Endothelial cell of umbilical vein (primary cell): Measurements from ENCODE around the gene RGS17. TPM values are rescaled to one million over a fixed set of nuclear protein-coding genes. Genes with fewer than 3 reads are reported as not detected.
A peak's percentile ranks its signal among the peaks of the same experiment; 100 is the strongest.

Source experiments
- BruUV-seq: library from RNA; stranded (reverse); fragments of 400-500 nt; replicated peaks from 2 replicates; lab custom pipeline; 2021; lab: Mats Ljungman, UMichigan
- CTCF ChIA-PET: fragments of 300-600, 350-600 bp; sonication (Branson Sonifier 250); formaldehyde crosslinking; loops from one replicate; lab custom pipeline; 2021; ENCODE audit warnings: antibody characterized with exemption, inconsistent platforms; lab: Charles Lee
- POLR2A ChIA-PET: fragments of 300-600, 350-600 bp; sonication (Branson Sonifier 250); formaldehyde crosslinking; loops from one replicate; lab custom pipeline; 2021; ENCODE audit warnings: antibody characterized with exemption, inconsistent platforms; lab: Charles Lee
- DNase-seq: peaks from one replicate; pipeline ENCODE4 v3.0.0-alpha.2; 2011; ENCODE audit warnings: low read depth, low spot score
- FAIRE-seq: peaks from 2 replicates; lab custom pipeline; 2011; peaks lifted over from hg19 to GRCh38; lab: Jason Lieb, UNC
- H2AFZ ChIP-seq: 2 replicates; pipeline ENCODE4 v1.6.0; 2012; ENCODE audit warnings: low read depth, low read length, control low read depth, inconsistent platforms
- H3K27ac ChIP-seq: 2 replicates; pipeline ENCODE4 v1.5.1; 2011; ENCODE audit warnings: low read depth, mild to moderate bottlenecking, control low read depth, low read length, moderate library complexity; ENCODE audit not compliant: insufficient read depth
- H3K27me3 ChIP-seq, 2 experiments: 2 replicates each; pipeline versions ENCODE4 v1.6.0 to v1.6.1; 2011; ENCODE audit warnings: low read length in 2 of 2, mixed read lengths in 1 of 2; ENCODE audit not compliant: control insufficient read depth in 2 of 2, insufficient read depth in 2 of 2
- H3K36me3 ChIP-seq, 2 experiments: 2 replicates in 1 of 2; 3 replicates in 1 of 2; pipeline ENCODE4 v1.5.1; 2011; ENCODE audit warnings: low read length in 2 of 2, mild to moderate bottlenecking in 1 of 2, moderate library complexity in 1 of 2; ENCODE audit not compliant: control insufficient read depth in 2 of 2, insufficient read depth in 2 of 2; ENCODE audit errors: extremely low read depth in 1 of 2
- H3K4me1 ChIP-seq: 3 replicates; pipeline ENCODE4 v1.5.1; 2011; ENCODE audit warnings: mild to moderate bottlenecking, low read length; ENCODE audit not compliant: control insufficient read depth, insufficient read depth; ENCODE audit errors: extremely low read depth
- H3K4me2 ChIP-seq: 2 replicates; pipeline ENCODE4 v1.6.1; 2011; ENCODE audit warnings: low read length, control low read depth, mixed read lengths; ENCODE audit not compliant: insufficient read depth
- H3K4me3 ChIP-seq, 3 experiments: fragments of 200-600 bp in 1 of 3; sonication (generic), shearing (Covaris generic) in 1 of 3; replicated peaks in 1 of 3; 2 replicates each; pipeline ENCODE4 v1.5.1; 2011 to 2016; ENCODE audit warnings: control low read depth in 3 of 3, low read length in 3 of 3, mild to moderate bottlenecking in 2 of 3, inconsistent platforms in 1 of 3, low read depth in 1 of 3, moderate library complexity in 1 of 3; ENCODE audit not compliant: insufficient read depth in 1 of 3
- H3K79me2 ChIP-seq: 2 replicates; pipeline ENCODE4 v1.6.0; 2012; ENCODE audit warnings: low read length, inconsistent platforms; ENCODE audit not compliant: control insufficient read depth, insufficient read depth
- H3K9ac ChIP-seq: replicated peaks from 2 replicates; pipeline ENCODE3; 2011; ENCODE audit warnings: low read length, control low read depth; ENCODE audit not compliant: insufficient read depth; ENCODE audit errors: extremely low read depth
- H3K9me1 ChIP-seq: replicated peaks from 3 replicates; pipeline ENCODE4 v1.6.0; 2011; ENCODE audit warnings: mild to moderate bottlenecking, low read length; ENCODE audit not compliant: control insufficient read depth, insufficient read depth; ENCODE audit errors: extremely low read depth
- H3K9me3 ChIP-seq: replicated peaks from 2 replicates; pipeline ENCODE4 v1.5.1; 2012; ENCODE audit warnings: low read length, inconsistent platforms; ENCODE audit not compliant: control insufficient read depth, insufficient read depth
- H4K20me1 ChIP-seq: replicated peaks from 2 replicates; pipeline ENCODE3; 2011; ENCODE audit warnings: mild to moderate bottlenecking, low read length; ENCODE audit not compliant: control insufficient read depth, insufficient read depth; ENCODE audit errors: extremely low read depth
- CTCF ChIP-seq, 2 donors: IDR thresholded peaks; 1 replicate in 1 of 2; 2 replicates in 1 of 2; pipeline ENCODE4 v1.5.1; 2011; ENCODE audit warnings: low read length in 2 of 2, mild to moderate bottlenecking in 2 of 2, moderate library complexity in 2 of 2, control low read depth in 1 of 2, inconsistent platforms in 1 of 2, low read depth in 1 of 2; ENCODE audit not compliant: insufficient read depth in 1 of 2; ENCODE audit errors: extremely low read depth in 1 of 2
- EZH2 ChIP-seq: IDR thresholded peaks from 2 replicates; pipeline ENCODE4 v1.6.1; 2012; ENCODE audit warnings: borderline replicate concordance, low read depth, mild to moderate bottlenecking, moderate library complexity, low read length, inconsistent platforms; ENCODE audit not compliant: severe bottlenecking
- GATA2 ChIP-seq: IDR thresholded peaks from 2 replicates; pipeline ENCODE4 v1.7.0; 2011; ENCODE audit warnings: low read depth, mild to moderate bottlenecking, moderate library complexity, mixed read lengths, low read length; ENCODE audit not compliant: insufficient read length, insufficient read depth
- dilution Hi-C: fragments of 300-500 bp; cut with MboI; formaldehyde crosslinking; loops from one replicate; pipeline ENCODE4 v1.15.0; 2019; ENCODE audit warnings: low sequenced_read_pairs; ENCODE audit not compliant: extremely low pct_ligation_motif_present
- intact Hi-C: fragments of 100-400 bp; cut with micrococcal nuclease; formaldehyde crosslinking; loops from one replicate; pipeline ENCODE4 v1.10.0; 2022
- polyA plus RNA-seq, 4 experiments: library from polyadenylated mRNA; depleted of rRNA in 3 of 4; stranded (reverse) in 3 of 4; unstranded in 1 of 4; fragments of >200 nt; gene quantifications; 2 replicates each; pipeline versions ENCODE4 v1.2.1 to v1.2.3, GENCODE V29; 2011 to 2012; ENCODE audit warnings: missing spikeins in 1 of 4
- total RNA-seq: library from RNA; stranded (reverse); gene quantifications from 2 replicates; pipeline ENCODE4 v1.2.3, GENCODE V29; 2021
- TF ChIP-seq, protein P1 (sequence below): IDR thresholded peaks from 2 replicates; pipeline ENCODE4 v1.6.1; 2011; ENCODE audit not compliant: insufficient read depth, insufficient read length

The RGS17 gene
- total and polyA plus RNA-seq, 2 donors (not counting 3 experiments of a cell fraction or from before 2014, with no cell fraction given), result 0.40 to 1.1 TPM

DNA sequence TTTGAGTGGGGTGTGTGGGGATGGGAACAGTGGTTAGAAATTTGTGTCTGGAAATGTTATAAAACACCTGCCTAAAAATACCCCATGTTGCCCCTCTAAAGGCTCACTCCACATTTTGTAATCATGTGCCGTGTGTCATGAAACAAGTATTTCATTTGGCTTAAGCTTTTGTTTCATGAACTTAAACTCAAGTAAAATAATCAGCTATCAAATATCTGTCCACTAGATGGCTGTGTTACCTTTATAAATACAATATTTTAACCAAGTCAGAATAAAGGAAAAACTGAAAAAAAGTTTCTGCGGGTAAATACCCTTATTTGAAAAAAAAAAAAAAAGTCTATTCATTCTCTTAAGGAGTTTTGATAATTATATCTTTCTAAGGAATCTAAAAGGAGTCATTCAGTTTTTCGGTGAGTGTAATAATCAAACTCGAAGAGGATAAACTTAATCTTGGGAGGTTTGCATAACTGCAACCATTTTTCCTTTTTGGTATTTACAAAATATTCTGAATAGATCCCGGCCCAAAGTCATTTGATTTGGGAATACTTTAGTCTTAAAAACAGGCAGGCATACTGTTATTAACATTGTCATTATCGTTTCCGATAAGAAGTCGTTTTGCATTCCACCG, 98.7 kb downstream of the RGS17 start:
- Histone ChIP-seq H4K20me1 (no peaks in the 10 kb centered on the region), H3K4me2 (no peak overlapping the region), H3K9ac (no peak overlapping the region), H3K4me3 (no peak overlapping the region), H3K4me1 (peaks cover 15% of the 10 kb centered on the region), H3K9me1 (no peaks in the 10 kb centered on the region), H3K9me3 (no peaks in the 10 kb centered on the region), H3K27me3 (no peaks in the 10 kb centered on the region), H2AFZ (no peak overlapping the region), H3K79me2 (no peaks in the 10 kb centered on the region), H3K27ac (no peak overlapping the region), H3K36me3 (no peaks in the 10 kb centered on the region)
- intact Hi-C loops, result loop anchor here (1.0 to 5.0 kb wide), 6 partner anchors 60 to 1115 kb away; no protein-coding TSS in a partner anchor
- FAIRE-seq (peak; percentile 48), DNase-seq (peak; percentile 66)
- no peak for TF ChIP-seq GATA2
- TF ChIP-seq EZH2, result no peak
- TF ChIP-seq, protein P1, sequence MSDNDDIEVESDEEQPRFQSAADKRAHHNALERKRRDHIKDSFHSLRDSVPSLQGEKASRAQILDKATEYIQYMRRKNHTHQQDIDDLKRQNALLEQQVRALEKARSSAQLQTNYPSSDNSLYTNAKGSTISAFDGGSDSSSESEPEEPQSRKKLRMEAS, result no peak
- TF ChIP-seq CTCF (IDR thresholded peaks at IDR 0.05; ENCODE audit: extremely low read depth in 1 of 2, insufficient read depth in 1 of 2, low read depth in 1 of 2, low read length in 2 of 2), result peak in 1 of 2 donors; percentile 12
- no TSS peak for BruUV-seq
- dilution Hi-C loops, result no loop called here
- ChIA-PET CTCF (interaction anchor here (0.6 to 2.9 kb wide), 51 partner anchors 9 to 1499 kb away, joined by 3 to 132 read pairs (median 5); partner anchors contain the start of genes FBXO5 and RGS17), POLR2A (interaction anchor here (0.7 kb wide), 1 partner anchor 95 kb away, joined by 3 read pairs; no protein-coding TSS in a partner anchor)
